IPS-18c (cell line): Measurements from ENCODE around the gene CDC42BPG.
A peak's percentile ranks its signal among the peaks of the same experiment; 100 is the strongest.
"Not testable (repeated sequence)": the region's sequence is repeated elsewhere in the genome, so short reads cannot be mapped to it uniquely, and the experiment has no call there.

ENCODE experiments used
- H3K4me3 ChIP-seq: 2 replicates; pipeline ENCODE4 v1.7.0; 2013; ENCODE audit warnings: low read depth, mild to moderate bottlenecking, low read length, moderate library complexity; ENCODE audit not compliant: insufficient read depth
- H3K9me3 ChIP-seq: one replicate; pipeline ENCODE4 v1.6.1; 2013; ENCODE audit warnings: mild to moderate bottlenecking, low read length, moderate library complexity; ENCODE audit not compliant: control insufficient read depth, insufficient read depth

The CDC42BPG gene

DNA sequence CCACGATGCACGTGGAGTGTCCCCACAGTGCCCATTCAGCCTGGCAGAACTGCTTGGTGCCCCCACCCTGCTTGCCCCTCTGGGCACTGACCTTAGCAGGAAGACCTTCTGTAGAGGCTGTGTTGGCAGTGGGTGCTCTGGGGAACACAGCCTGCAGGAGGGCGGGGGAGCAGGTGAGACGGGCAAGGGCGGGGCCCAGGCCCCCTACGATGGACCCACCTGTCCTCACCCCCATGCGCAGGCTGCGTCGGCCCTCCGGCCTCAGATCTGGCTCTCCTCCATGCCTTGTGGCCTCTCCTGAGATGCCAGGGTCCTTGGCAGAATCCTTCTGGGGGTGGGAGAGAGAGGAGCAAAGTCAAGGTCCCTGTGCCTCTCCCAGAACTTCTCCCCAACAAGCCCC is 10.9 kb downstream of the CDC42BPG start:
- no peaks in the 10 kb centered on the region for H3K9me3 ChIP-seq
- no peak overlapping the region for H3K4me3 ChIP-seq

DNA sequence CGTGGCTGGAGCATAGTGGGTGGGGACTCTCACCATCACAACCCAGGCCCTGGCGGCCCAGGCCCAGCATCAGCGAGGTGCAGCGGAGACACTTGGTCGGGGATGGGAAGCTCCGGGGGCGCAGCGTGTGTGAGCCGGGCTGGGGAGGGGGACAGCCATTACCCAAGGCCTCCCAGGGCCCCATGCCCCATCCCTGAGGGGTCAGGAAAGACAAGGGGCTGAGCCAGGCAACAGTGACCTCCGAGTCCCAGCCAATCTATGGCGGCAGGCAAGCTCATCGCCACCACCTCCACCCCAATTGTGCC is 11.3 kb downstream of the CDC42BPG start:
- H3K4me3 ChIP-seq, result no peak overlapping the region
- no peaks in the 10 kb centered on the region for H3K9me3 ChIP-seq

DNA sequence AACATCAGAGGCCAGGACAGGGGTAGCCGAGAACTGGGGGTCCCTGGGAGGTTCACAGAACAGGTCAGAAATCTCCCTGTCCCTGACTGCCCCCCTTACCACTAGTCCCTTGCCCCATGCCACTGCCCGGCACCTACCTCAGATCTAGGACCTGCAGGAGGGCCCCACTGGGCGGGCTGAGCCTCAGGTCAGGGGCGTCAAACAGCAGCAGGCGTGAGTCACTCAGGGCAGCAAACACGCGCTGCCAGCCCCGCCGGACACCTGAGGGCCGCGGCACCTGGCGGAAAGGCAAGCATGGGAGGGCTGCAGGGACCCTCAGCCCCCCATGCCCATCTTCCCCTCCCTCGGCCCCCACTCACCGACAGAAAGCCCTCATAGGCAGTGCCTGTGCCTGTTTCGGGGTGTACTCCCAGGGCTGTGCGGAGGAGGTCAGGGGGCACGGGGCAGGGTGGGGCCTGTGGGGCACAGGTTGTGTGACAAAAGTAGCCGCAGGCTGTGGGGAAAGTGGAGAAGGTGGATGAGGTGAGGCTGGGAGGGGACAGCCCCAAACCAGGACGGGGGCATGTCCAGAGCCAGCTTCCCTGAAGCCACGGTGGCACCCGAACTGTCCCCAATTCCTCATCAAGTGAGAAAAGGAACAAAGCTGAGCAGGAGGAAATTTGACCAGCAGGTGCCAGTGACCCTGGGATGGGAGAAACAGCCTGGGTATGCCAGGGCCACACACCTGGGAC is 11.8 kb downstream of the CDC42BPG start:
- Histone ChIP-seq H3K4me3 (no peak overlapping the region), H3K9me3 (no peaks in the 10 kb centered on the region)

DNA sequence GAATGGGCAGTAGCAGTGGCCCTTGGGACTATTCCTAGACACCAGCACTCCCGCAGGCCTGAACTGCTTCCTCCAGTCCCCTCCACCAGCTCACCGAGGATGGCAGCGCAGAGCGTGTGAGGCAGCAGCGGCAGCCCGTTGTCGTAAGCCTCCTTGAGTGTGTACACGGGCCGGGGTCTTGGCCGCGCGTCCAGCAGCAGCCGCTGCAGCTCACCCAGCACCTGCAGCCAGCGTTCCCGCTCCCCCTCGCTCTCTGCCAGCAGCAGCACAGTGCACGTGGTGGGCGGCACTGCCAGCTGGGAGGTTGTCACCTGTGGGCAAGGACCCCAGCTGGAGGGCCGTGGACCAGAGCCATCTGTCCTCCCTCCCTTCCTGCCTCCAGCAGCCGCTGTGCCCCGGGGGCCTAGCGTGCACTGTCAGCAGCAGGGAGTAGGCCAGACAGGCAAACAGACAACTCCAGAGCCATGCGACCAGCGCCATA is 13.0 kb downstream of the CDC42BPG start:
- Histone ChIP-seq H3K4me3 (no peak overlapping the region), H3K9me3 (no peaks in the 10 kb centered on the region)

DNA sequence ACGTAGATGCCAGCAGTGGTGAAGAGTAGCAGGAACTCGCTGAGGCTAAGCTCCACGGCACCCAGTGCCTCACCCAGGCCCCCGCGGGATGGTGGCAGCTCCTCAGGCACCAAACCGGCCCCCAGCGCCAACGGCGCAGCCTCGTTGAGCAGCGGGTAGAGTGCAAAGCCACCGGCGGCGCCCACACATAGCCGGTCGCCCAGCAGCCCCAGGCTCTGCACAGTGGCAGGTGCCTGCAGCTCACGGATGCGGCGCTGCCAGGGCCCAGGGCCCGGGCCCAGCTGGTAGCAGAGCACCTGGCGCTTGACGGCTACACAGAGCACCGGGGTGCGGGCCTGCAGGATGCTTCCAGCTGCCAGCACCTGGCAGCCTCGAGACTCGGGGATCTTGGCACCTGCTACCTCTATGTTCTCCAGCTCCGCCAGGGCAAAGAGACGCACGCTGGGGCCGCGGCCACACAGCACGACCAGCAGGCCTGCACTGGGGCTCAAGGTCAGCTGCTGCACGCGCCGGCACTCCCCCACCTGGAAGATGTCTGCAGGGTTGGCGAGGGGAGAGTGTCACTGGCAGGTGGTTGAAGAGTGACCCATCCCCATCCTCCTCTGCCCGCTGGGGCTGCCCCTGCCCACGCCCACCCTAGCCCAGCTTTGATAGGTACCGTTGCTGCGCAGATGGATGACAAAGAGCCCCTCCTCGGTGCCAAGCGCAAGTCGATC is 14.8 kb downstream of the CDC42BPG start:
- Histone ChIP-seq H3K4me3 (no peak overlapping the region), H3K9me3 (no peaks in the 10 kb centered on the region)

DNA sequence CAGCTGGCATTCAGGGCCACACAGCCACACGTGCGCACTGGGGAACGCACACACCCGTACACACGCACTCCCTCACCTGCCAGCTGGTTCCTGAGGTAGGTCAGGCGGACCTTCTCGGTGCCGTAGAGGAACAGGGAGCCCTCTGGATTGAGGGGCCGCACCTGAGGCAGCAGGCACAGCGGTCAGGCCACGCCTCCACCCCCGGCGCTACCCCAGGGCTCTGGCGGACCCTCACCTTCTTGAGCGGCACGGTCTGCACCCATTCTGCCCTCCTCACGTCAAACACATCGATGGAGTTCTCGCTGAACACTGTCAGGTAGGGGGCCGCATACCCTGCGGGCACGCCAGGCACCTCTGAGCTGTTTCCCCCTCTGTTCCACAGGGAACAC is 17.0 kb downstream of the CDC42BPG start:
- no peaks in the 10 kb centered on the region for H3K9me3 ChIP-seq
- H3K4me3 ChIP-seq, result no peak overlapping the region

DNA sequence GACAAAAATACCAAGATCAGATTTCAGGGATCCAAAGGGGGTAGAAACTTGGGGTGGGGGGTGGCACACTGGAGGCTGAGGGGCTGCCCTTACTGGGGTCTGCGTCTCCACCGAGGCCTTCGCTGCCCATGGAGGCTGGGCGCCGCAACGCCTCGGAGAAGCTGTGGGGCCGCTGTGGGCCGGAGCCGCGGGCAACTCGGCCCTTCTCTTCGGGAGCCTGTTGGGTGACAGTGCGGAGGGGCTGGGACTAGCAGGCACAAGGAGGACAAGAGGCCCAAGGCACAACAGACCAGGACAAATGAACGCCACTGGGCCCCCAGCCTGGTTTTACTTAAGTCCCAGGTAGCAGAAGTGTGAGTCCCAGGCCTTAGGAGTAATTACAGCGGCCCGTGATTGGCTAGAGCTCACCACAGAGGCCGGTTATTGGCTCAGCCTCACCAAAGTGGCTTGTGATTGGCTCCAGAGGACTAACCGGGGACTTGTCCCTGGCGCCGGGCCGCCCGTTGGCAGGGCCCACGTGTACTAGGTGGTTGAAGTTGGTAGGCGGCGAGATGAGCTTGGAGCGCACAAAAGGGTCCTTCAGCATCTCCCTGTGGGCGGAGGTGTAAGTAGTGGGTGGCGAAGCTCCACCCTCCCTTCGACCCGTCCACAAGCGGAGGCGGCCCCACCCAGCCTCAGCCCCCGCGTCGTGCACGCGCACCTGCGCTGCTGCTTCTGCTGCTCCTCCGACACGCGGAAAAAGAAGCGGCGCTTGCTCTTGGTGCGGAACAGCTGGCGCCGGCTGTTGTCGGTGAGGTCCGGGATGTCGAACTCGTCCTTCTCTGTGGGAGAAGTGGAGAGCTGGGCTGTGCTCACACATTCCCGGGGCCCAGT is 17.6 kb downstream of the CDC42BPG start:
- H3K9me3 ChIP-seq, result no peaks in the 10 kb centered on the region
- H3K4me3 ChIP-seq, result no peak overlapping the region

DNA sequence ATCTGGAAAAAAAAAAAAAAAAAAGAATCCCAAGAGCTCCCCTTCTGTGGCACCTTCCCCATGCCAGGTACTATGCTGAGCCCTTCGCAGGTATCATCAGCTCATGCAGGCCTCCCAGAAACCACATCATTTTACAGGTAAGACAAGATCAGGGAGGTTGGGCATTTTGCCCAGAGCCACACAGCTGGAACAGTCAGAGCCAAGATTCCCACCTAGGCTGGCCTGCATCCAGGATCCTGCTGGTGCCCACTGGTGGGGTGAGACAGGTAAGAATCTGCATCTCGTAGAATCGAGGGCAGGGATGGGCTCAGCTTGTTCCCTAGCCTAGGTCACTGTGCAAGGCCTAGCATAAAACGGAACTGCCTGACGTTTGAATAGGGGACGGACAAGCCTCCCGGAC is 18.4 kb downstream of the CDC42BPG start:
- H3K4me3 ChIP-seq, result no peak overlapping the region

DNA sequence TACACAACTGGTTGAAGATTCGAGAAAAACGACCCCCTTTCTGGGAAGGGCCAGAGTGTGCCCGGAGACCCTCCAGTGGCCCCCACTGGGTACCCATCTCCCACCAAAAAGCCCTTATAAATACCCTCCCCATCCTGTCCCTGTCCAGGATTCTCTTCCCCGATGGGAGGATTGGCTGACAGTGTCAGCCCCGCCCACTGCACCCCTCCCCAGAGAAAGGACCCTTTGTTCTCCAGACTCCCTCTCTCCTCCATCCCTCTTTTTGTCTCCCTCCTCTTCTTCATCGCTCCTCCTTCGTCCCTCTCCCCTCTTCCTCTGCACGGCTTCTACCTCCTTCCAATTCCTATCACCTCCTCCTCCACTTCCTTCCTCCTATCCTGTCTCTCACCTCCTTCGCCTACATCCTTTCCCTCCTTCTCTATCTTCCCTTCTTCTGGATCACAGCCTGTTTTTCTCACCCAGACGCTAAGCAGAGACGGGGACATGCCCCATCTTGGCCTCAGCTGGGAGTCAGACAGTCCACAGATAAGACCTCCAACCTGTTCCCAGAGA is 20.8 kb downstream of the CDC42BPG start:
- Histone ChIP-seq H3K9me3 (no peaks in the 10 kb centered on the region), H3K4me3 (no peak overlapping the region)

More for the DNA sequence above, 18.4 kb downstream of the CDC42BPG start:
- H3K9me3 ChIP-seq, result no peaks in the 10 kb centered on the region

DNA sequence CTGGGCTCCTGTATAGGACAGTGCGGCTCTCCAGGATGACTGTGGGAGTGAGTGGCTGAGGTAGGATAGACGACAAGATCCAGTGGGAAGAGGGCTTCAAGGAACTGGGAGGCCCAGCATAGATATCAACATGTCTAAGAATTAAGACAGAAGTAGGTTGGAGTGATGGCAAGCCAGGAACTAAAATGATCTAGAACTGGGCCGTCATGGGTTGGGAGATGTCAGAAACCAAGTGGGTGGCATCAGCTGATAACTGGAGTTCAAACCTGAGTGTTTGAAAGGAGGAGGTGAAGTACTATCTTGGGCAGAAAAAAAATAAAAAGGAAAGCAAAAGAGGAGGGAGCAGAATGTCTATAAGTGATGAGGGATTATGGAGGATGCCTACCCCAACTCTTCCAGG is 27.0 kb downstream of the CDC42BPG start:
- Histone ChIP-seq H3K9me3 (no peaks in the 10 kb centered on the region), H3K4me3 (no peak overlapping the region)

DNA sequence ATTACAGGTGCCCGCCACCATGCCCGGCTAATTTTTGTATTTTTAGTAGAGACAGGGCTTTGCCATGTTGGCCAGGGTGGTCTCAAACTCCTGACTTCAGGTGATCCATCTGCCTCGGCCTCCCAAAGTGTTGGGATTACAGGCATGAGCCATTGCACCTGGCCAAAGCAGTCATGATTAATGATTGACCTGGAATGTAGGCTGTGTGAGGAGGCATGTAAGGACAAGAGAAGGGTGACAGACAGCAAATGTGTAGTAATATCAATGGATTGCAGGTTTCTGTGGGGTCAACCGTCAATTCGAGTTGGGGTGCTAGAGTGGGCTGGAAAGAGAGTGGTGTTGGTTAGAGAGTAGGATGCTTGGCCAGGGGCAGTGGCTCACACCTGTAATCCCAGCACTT is 29.0 kb downstream of the CDC42BPG start:
- not testable (repeated sequence) for H3K4me3 ChIP-seq, H3K9me3 ChIP-seq

DNA sequence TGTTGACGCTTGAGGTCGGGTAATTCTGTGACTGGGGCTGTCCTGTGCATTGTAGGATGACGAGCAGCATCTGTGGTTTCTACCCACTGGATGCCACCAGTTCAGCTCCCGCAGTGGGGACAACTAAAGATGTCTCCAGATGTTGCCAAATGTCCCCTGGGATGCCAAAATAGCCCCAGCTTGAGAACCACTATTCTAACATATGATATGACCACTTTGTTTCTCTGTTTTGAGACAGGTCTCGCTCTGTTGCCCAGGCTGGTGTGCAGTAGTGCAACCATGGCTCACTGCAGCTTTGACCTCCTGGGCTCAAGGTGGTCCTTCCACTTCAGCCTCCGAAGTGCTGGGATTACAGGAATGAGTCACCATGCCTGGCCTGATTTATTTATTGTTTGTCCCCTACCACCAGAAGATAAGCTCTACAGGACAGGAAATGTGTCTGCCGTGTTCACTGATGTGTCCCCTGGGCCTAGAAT is 29.7 kb downstream of the CDC42BPG start:
- Histone ChIP-seq H3K4me3 (no peak overlapping the region), H3K9me3 (no peaks in the 10 kb centered on the region)

DNA sequence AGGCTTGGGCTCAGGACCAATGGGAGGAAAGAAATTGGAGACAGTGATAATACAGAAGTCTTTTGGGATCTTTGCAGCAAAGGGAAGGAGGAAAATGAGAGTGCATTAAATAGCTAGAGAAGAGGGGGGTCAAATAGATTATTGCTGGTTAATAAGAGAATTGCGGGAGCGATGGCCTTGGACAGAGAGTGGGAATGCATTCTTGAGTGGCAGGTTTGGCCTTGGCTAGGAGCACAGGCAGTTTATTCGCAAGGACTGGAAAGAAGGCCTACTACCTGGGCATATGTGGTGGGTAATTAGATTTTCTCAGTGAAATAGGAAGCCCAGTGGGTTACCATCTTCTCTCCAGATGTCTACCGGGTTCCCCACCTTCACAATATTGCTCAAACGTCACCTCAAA is 30.6 kb downstream of the CDC42BPG start:
- no peaks in the 10 kb centered on the region for H3K9me3 ChIP-seq
- no peak overlapping the region for H3K4me3 ChIP-seq

DNA sequence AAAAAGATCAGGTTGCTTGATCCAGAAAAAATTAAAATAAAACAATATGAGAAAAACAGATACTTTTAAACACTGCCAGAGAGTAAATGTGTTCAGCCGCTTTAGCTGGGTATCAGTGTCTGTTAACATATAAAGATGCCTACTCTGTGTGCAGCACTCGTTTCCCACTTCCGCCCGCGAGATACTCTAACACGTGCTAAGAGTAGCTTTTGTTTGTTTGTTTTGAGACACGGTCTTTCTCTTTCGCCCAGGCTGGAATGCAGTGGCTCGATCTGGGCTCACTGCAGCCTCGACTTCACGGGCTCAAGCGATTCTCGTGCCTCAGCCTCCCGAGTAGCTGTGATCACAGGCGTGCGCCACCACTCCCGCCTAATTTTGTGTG is 33.6 kb downstream of the CDC42BPG start:
- Histone ChIP-seq H3K9me3 (no peaks in the 10 kb centered on the region), H3K4me3 (peak overlapping the region; percentile 22)

DNA sequence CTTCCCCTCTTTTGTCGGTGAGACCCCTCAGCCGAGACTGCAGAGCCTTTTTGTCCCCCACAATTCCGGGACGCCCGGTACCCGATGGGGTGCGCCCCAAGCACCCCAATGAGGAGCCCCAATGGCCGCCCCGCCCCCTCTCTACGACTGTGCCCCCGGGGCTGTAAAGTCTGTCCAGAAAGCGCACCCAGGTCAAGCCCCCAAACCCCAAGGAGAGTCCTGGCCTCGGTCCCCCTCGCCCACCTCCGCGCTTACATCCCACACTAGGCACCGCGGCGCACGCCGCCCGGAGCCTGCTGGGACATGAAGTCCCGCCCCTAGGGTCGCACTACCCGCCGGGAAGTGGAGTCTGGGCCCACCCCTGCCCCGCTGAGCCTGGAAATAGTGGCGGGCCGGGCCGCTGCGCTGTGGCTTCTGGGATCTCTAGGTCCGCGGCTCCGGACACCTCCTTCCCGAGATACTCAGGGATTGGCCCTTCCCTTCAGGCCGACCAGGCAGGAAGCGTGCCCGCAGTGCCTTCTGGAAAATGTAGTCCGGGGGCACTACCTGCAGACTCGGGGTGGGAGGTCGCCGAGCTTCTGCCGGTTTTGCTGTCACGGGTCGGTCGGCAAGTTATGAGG is 34.1 kb downstream of the CDC42BPG start, which contains the start of gene MEN1:
Gene MEN1 (minus strand): TSS at position 281 of the 620 bp plus-strand sequence. CDS start 442 bp downstream, outside the sequence.
- Histone ChIP-seq H3K9me3 (no peaks in the 10 kb centered on the region), H3K4me3 (peak within 1 kb of the TSS; percentile 86)

DNA sequence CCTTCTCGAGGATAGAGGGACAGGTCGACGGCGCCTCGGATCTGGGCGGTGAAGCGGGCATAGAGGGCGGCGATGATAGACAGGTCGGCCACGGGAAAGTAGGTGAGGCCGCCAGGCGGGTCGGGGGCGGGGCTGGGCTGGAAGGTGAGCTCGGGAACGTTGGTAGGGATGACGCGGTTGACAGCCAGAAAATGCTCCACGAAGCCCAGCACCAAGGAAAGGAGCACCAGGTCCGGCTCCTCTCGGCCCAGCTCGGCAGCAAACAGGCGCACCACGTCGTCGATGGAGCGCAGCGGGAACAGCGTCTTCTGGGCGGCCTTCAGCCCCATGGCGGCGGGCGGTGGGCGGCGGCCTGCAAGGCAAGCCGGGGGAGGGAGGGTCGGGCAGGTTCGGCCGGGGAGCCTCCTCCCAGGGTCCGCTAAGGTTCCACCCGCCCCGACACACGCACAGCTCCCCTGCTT is 34.6 kb downstream of the CDC42BPG start:
- H3K4me3 ChIP-seq, result peak overlapping the region; percentile 86

DNA sequence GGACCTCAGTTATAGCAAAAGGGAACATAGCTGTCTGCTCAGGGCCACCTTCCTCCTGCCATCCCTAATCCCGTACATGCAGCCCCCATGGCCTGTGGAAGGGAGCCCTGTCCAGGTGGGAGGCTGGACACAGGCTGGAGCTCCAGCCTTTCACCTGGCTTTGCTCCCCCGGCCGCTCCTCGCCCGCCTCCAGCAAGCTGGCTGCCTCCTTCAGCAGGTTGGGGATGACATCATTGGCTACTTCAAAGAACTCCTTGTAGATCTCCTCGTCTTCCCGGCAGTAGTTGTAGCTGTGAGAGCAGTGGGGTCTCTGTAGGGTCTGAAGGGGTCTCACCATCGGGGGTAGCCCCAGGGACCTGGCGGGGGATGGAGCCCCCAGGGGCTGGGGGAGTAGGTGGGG is 39.0 kb downstream of the CDC42BPG start:
- Histone ChIP-seq H3K9me3 (no peaks in the 10 kb centered on the region), H3K4me3 (no peak overlapping the region)

More for the DNA sequence above, 34.6 kb downstream of the CDC42BPG start:
- no peaks in the 10 kb centered on the region for H3K9me3 ChIP-seq
